Astrocyte of the spinal cord (primary cell): Measurements from ENCODE around the gene TMEM132C.

Experiments
- DNase-seq: peaks from one replicate; pipeline ENCODE4 v3.0.0; 2011; ENCODE audit warnings: low read depth, low spot score
- H3K4me3 ChIP-seq: 2 replicates; pipeline ENCODE4 v1.5.1; 2011; ENCODE audit warnings: low read depth, mild to moderate bottlenecking, low read length, moderate library complexity
- in situ Hi-C: cut with HindIII; loops from 2 replicates; pipeline ENCODE4 v1.10.0; 2017; ENCODE audit warnings: low sequenced_read_pairs
- TF ChIP-seq, protein P1 (sequence below): IDR thresholded peaks from 2 replicates; pipeline ENCODE4 v1.5.1; 2012; ENCODE audit warnings: low read depth, mild to moderate bottlenecking, low read length, inconsistent platforms

TMEM132C gene

DNA sequence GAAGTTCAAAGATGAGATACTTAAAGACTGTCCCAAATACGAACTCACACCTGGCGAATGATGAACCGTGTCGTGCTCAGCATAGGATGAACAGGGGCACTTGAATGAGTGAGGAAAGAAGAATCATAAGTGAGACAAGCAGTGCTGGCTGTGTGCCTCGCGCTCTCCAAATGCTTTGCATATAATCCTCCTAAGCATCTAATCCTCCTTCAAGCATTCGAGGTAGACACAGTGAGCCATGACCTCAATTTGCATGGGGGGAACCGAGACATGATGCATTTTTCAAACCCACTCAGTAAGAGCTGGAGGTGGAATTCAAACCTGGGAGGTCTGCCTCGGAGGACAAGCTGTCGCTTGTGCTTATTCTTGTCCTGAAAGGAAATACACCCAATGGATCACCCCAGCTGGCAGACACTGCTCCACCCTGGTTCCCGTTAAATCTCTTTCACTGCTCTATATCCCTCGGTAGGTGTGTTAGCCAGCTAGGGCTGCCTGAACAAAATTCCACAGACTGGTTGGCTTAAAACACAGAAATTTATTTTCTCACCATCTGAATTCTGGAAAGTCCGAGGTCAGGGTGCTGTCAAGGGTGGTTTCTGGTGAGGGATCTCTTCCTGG is 282.7 kb downstream of the TMEM132C start:
- no peak overlapping the region for H3K4me3 ChIP-seq
- in situ Hi-C loops: no loop called here
- TF ChIP-seq, protein P1, sequence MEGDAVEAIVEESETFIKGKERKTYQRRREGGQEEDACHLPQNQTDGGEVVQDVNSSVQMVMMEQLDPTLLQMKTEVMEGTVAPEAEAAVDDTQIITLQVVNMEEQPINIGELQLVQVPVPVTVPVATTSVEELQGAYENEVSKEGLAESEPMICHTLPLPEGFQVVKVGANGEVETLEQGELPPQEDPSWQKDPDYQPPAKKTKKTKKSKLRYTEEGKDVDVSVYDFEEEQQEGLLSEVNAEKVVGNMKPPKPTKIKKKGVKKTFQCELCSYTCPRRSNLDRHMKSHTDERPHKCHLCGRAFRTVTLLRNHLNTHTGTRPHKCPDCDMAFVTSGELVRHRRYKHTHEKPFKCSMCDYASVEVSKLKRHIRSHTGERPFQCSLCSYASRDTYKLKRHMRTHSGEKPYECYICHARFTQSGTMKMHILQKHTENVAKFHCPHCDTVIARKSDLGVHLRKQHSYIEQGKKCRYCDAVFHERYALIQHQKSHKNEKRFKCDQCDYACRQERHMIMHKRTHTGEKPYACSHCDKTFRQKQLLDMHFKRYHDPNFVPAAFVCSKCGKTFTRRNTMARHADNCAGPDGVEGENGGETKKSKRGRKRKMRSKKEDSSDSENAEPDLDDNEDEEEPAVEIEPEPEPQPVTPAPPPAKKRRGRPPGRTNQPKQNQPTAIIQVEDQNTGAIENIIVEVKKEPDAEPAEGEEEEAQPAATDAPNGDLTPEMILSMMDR: no peak
- DNase-seq: no peak

DNA sequence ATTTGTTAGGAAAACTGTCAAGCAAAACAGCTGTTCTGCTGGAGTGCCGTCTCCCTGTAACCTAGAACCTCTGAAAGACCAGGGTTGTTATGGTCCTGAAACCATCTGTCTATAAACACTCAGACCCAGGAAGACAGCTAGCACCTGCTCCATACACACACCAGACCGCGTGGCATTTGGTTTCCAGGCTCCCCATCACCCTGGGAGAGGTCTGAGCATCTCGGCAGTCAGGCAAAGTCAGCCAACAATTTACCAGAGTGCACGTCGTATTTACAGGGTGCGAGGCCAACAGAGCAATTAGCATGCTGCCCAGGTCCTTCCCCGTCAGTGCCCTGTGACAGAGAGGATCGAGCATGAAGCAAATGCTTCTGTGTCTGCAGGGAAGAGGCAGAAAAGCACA is 284.3 kb downstream of the TMEM132C start:
- in situ Hi-C loops: no loop called here

DNA sequence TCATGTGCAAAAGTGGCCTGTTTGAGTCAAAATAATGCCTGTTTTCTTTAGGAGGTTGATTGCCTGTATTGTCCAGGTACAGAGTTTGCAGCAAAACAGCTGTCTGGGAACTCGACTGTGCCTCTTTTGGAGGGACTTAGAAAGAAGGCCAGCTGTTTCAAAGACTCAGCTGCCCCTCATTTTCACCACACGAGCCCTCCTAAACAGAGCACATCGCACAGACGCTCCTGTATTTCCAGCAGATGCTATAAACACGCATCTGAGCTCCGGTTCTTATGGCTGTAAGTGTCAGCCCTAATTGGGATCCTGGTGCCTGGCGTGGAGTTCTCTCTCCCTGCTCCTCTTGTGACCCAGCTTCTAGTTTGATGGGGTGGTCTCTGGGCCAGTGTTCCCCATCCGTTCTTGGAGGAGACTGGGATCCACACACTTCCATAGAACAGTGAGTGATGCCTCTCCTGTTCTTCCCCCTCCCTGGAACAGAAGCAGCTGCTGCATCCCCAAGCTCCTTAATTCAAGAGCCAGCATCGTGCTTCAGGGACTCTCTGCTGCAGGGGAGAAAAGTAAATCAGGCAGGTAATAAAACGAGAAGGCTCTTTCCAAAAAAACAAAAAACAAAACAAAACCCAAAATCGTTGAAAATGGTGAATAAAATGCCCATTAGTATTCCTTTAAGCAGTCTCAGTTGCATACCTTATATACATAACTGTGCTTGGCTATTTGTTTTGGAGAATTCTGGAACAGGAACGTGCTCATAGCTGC is 287.8 kb downstream of the TMEM132C start:
- in situ Hi-C loops: no loop called here
- TF ChIP-seq, protein P1: no peak
- no peak overlapping the region for H3K4me3 ChIP-seq
- DNase-seq: no peak

More for the DNA sequence above, 284.3 kb downstream of the TMEM132C start:
- DNase-seq: no peak
- H3K4me3 ChIP-seq: no peak overlapping the region
- TF ChIP-seq, protein P1: no peak

DNA sequence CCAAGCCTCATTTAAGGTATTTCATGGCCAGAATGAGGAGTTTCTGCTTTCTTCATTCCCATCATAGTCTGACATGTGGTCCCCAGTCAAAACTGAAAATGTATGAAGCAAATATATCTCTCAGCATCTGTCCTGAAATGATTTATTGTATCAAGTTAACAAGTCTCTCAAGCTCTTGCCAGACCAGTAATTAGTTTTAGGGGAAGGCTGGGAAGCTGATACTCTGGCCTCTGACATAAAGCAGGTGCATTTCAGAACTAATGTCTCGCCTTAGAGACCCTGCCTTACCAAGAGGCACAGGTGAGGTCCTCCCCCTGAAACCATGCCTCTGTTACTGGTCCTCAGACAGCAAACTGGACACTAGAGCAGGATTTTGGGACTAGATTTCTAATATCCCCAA is 290.3 kb downstream of the TMEM132C start:
- DNase-seq: no peak
- no peak overlapping the region for H3K4me3 ChIP-seq
- TF ChIP-seq, protein P1: no peak
- in situ Hi-C loops: no loop called here

DNA sequence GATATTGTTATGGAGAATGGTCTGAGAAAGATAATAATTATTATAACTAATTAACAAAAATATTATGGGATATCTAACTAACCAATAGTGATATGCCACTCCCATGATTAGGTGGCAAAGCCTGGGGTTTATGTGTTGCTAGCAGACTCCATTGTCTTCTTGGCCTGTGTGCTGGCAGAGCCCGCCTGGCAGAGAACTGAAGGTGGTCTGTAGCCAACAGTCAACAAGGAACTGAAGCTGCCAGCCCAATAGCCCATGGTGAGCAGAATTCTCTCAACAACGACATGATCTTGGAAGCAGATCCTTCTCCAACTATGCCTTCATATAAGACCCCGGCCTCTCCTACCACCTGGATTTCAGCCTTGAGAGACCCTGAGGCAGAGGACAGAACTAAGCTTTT is 298.0 kb downstream of the TMEM132C start:
- H3K4me3 ChIP-seq: no peak overlapping the region
- in situ Hi-C loops: no loop called here
- TF ChIP-seq, protein P1: no peak
- DNase-seq: no peak

DNA sequence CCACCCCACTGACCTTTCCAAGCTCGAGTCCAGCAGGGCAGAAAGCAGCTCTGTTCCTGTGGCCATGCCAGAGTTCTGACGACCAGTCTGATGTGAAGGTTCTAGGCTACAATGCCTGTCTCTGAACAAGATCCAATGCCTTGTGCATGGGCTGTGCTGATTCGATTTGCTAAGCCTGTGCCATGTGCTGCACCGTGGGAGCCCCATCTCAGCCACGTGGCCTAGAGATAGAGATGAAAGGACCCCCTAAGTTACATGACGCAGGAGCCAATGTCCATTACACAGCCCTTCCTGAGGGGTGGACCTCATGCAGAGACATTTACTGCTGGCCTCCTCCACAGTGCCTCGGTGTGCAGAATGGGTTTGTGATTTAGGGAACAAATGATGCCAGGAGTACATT is 300.8 kb downstream of the TMEM132C start:
- H3K4me3 ChIP-seq: no peak overlapping the region
- no peak for DNase-seq
- TF ChIP-seq, protein P1: no peak
- in situ Hi-C loops: no loop called here
